VCaP (cell line): ENCODE measurements around the gene TMTC1.

Experiments used
- H3K27ac ChIP-seq: fragments of 450-650 bp; 2 replicates; pipeline ENCODE4 v1.5.1; 2017
- TF ChIP-seq, protein P1 (sequence below): fragments of 450-650 bp; conservative IDR thresholded peaks from 2 replicates; pipeline ENCODE4 v1.5.1; 2017; ENCODE audit warnings: mild to moderate bottlenecking, moderate library complexity

Gene TMTC1

DNA sequence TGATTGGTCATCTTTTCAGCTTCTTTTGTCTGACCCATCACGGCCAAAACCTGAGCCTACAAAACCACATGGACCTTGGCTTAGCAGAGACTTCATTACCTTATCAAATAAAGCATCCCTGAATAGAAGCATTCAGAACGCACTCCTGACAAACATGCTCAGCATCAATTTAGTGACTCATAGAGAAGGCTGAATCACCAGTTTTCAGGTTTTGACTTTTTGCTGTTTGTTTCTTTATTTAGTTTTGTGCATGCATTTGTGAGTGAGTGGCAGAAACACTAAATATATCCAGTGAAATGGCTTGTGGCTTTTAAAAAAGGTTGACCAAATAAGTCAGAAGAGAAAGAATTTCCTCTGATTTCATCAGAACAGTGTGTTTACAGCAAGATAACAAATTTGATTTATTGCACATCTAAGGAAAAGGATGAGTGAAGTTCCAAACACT is 267.3 kb downstream of the TMTC1 start:
- H3K27ac ChIP-seq = no peak overlapping the region
- TF ChIP-seq, protein P1, sequence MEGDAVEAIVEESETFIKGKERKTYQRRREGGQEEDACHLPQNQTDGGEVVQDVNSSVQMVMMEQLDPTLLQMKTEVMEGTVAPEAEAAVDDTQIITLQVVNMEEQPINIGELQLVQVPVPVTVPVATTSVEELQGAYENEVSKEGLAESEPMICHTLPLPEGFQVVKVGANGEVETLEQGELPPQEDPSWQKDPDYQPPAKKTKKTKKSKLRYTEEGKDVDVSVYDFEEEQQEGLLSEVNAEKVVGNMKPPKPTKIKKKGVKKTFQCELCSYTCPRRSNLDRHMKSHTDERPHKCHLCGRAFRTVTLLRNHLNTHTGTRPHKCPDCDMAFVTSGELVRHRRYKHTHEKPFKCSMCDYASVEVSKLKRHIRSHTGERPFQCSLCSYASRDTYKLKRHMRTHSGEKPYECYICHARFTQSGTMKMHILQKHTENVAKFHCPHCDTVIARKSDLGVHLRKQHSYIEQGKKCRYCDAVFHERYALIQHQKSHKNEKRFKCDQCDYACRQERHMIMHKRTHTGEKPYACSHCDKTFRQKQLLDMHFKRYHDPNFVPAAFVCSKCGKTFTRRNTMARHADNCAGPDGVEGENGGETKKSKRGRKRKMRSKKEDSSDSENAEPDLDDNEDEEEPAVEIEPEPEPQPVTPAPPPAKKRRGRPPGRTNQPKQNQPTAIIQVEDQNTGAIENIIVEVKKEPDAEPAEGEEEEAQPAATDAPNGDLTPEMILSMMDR = no peak

DNA sequence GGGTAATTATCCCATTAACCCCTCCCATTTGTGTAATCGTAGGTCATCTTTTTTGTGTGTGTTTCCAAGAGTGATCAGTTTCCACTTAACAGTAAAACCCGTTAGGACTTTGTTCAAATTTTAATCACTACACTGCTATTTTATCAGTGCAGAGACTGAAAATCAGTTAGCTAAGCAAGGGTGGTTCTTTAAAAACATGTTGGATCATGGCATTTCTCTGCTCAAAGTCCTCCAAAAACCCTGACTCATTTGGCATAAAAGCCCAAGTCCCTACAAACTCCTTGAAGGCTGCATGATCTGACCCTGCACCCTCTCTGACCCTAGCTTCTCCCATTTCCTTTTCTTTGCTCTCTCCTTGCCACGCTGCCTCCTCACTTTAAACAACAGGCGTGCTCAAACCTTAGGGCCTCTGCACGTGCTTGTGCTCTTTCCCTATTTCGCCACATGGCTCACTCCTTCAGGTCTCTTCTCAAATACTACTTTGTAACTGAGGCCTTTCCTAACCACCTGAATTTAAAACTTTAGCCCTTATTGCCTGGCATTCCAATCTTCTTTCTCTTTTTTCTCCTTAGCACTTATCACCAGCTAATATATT is 273.1 kb downstream of the TMTC1 start:
- TF ChIP-seq, protein P1 = no peak
- H3K27ac ChIP-seq = no peak overlapping the region

DNA sequence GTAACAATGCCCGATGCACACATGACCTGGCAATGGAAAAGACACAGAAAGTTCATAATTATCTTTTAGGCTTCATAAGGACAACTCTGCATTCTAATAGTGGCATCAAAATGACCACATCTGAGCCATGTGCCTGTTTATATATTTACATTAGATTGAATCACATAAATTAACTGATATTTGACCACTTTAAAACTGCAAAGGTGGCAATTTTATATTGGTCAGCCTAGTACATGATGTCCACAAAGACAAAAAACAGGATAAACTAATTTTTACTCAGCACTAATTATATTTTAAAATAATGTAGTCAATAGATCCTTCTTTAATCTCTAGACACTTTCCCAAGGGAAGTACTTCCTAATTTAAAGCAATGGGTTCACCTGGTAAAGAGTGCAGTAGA is 274.2 kb downstream of the TMTC1 start:
- TF ChIP-seq, protein P1 = no peak

DNA sequence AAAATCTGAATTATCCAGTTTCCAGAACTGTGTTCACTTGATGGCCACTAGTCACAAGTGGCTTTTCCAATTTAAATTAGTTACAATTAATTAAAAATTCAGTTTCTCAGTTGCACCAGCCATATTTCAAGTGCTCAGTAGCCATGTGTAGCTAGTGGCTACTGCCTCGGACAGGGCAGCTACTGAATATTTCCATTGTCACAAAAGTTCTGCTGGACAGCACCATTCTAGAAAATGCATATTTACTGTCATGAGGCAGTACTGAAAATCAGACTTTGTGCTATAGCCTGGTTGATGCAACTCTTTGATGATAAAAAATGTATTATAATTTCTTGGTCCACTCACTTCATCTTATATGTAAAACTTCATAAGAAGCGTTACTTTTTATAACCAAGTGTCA is 274.8 kb downstream of the TMTC1 start:
- no peak overlapping the region for H3K27ac ChIP-seq
- TF ChIP-seq, protein P1 = no peak

More for the DNA sequence above, 274.2 kb downstream of the TMTC1 start:
- H3K27ac ChIP-seq = no peak overlapping the region

DNA sequence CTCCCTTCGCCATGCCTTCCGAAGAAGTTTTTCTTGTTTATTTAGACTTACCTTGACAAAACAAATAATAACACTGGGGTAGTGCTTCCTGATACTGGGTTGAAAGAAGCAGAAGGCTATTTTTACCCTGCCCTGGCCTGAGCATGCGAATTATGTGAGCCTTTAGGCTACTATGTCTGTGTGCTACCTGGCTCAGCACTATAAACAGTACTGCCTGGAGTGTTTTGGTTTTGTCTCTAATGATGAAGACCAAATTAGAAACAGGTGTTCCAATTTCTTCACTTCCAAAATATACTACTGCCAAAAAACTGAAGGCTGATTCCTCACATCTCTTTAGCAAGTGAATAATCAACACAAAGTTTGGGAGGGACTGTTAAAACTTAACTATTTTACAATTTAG is 278.6 kb downstream of the TMTC1 start:
- TF ChIP-seq, protein P1 = no peak
- H3K27ac ChIP-seq = no peak overlapping the region

DNA sequence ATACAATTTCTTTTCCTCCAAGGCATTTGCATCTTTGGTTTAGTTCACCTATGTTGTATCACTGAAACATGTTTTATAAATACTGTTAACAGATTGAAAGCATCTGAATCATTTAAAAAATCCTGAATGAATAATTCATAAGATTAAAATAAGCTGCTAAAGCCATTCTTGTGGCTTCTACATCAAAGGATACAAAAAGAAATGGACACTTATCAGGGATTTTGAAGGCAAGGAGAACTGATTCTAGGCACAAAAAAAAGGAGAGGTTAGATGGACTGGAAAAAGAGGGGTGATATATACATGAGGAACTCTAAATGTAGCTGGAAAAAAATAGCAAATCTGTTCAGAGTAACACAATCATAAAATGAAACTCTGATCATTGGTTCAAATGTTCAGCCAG is 280.5 kb downstream of the TMTC1 start:
- H3K27ac ChIP-seq = no peak overlapping the region
- TF ChIP-seq, protein P1 = no peak

DNA sequence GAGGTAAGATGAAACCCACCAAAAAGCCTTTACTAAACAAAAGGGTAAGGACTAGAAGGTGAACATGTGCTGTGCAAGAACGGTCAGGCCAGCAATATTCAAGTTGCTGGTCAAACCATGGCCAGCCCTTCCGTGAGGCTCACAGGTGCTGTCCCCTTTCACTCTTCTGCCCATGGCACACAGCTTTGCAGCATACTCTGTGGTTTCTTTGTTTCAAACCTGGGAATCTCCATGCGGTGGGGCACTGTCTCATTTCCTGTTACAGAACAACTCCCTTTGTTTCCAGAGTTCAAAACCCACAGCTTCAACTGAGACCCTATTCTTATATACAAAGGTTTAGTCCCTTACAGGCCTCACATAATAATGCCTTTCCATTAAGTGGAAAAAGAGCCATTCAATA is 284.5 kb downstream of the TMTC1 start:
- TF ChIP-seq, protein P1 = no peak
- H3K27ac ChIP-seq = no peak overlapping the region
